Measurements from ENCODE around the gene KRT36. TPM values are rescaled to one million over a fixed set of nuclear protein-coding genes. Genes with fewer than 3 reads are reported as not detected.

Gene KRT36
- total RNA-seq, 1 experiment from 2014 or later, result not detected

DNA sequence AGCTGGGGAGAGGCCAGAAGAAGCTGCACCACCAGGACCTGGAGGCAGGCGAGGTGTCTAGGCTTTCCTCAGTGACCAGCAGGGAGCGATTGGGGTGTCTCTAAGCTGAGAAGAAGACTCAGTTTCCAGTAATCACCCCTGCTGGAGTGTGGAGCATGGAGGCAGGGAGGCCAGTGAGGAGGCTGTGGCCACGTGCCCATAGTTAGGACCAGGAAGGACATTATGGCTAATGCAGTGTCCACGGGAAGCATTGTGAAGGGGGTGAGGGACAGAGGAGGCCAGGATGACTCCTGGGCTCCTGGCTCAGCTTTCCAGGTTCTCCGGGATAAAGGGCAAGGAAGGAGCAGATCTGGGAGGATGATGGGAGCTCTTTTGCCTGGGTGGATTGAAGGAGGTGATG, 10.0 kb upstream of the KRT36 start:
- Histone ChIP-seq H3K4me3 (no peak overlapping the region), H3K27ac (no peak overlapping the region), H3K27me3 (no peaks in the 10 kb centered on the region), H3K4me1 (peaks cover 8% of the 10 kb centered on the region), H3K9me3 (replicated peaks) (no peaks in the 10 kb centered on the region), H3K36me3 (no peaks in the 10 kb centered on the region)
- DNase-seq, result no peak

DNA sequence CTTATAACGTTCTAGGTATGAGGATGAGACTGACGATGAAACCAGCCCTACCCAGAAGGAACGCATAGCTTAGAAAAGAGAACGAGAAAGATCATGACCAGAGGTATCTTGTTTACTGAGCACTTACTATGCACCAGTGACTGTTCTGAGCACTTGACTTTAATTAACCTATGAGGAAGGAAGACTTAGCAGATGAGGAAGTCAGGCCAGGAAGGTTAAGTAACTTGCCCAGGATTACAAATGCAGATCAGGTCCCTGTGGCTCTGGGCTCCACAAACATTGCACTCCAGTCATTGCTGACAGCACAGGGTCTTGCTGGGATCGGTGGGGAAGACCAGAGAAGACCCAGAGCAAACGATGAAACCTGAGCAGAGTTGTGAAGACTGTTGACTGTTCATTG, 8.6 kb upstream of the KRT36 start:
- Histone ChIP-seq H3K36me3 (no peaks in the 10 kb centered on the region), H3K27me3 (no peaks in the 10 kb centered on the region), H3K4me3 (no peak overlapping the region), H3K9me3 (replicated peaks) (no peaks in the 10 kb centered on the region), H3K4me1 (peaks cover 14% of the 10 kb centered on the region), H3K27ac (no peak overlapping the region)
- no peak for DNase-seq

DNA sequence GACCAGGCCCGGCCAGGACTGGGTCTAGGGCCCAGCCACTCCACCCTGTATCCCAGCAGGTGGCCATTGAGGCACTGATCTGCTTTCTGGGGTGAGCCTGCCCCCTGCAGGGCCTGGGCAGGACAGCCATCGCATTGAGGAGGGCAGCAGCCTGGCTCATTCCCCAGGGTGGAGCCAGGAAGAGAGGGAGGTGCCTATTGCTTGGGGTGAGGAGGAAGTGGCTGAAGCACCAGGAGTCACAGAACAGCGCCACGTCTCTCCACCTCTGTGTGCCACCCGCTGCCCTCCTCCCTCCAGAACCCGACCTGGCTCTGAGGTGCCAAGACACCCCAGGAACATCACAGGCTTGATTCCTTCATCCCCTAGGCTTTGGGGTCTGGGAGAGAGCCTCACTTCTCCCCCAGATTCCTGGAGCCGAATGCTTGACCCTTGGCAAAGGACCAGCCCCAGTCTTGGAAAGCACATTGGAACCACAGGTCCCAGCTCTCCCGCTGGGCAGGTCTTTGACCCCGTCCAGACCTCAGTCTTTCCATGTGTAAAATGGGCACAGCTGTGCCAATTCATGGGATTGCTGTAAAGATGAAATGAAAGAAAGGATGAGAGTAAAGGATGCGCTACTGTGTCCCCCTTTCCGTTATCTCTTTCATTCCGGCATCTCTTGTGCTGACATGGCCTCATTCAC, 7.2 kb upstream of the KRT36 start:
- H3K4me3 ChIP-seq, result no peak overlapping the region
- peaks cover 14% of the 10 kb centered on the region for H3K4me1 ChIP-seq
- H3K36me3 ChIP-seq, result no peaks in the 10 kb centered on the region
- DNase-seq, result peak; percentile 56 to 70
- no peaks in the 10 kb centered on the region for H3K9me3 ChIP-seq (replicated peaks)
- H3K27me3 ChIP-seq, result no peaks in the 10 kb centered on the region
- H3K27ac ChIP-seq, result no peak overlapping the region

DNA sequence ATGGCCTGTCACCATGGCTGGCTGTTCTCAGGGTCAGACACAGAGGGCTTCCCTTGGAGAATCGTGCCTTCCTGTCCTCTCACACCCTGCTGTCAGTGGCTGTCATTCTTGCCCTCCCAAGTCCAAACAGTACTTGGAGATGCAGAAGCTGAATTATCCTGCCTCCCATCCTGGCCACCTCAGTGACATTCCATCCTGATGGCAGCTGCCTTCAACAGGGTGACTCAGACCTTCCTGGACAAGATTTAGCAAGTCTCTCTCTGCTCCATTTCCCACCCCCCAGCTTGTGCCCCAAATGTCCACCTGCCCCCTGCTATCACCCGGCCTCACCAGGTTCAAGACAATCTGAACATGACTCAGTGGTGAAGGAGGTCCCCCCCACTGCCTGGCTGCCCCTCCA, 4.8 kb upstream of the KRT36 start:
- peak overlapping the region; percentile 10; the same call in 1 of the 2 replicates for H3K27ac ChIP-seq
- H3K36me3 ChIP-seq, result no peaks in the 10 kb centered on the region
- H3K4me3 ChIP-seq, result no peak overlapping the region
- peak; percentile 61 to 66 for DNase-seq
- no peaks in the 10 kb centered on the region for H3K9me3 ChIP-seq (replicated peaks)
- H3K27me3 ChIP-seq, result no peaks in the 10 kb centered on the region
- peaks cover 14% of the 10 kb centered on the region for H3K4me1 ChIP-seq

DNA sequence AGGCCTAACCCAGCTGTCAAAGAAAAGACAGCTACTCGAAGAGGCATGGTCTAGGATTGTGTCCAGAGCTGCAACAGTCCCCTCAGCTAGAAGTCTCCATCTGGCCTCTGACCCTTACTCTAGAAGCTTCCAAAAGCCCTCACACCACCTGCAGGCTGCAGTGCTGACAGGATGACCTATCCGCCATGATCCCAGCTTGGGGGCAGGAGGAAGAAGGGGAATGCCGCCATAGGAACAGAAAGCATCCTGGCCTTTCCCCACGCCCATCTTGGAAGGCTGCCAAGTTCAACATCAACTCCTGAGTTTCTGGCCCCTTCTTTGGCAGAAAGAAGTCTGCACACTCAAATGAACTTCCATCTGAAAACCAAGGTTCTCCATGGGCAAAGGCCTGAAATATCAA, 3.1 kb upstream of the KRT36 start:
- H3K4me1 ChIP-seq, result peaks cover 14% of the 10 kb centered on the region
- no peaks in the 10 kb centered on the region for H3K9me3 ChIP-seq (replicated peaks)
- DNase-seq, result peak; percentile 32 to 45
- no peak overlapping the region for H3K4me3 ChIP-seq
- H3K27me3 ChIP-seq, result no peaks in the 10 kb centered on the region
- no peak overlapping the region for H3K27ac ChIP-seq
- no peaks in the 10 kb centered on the region for H3K36me3 ChIP-seq

DNA sequence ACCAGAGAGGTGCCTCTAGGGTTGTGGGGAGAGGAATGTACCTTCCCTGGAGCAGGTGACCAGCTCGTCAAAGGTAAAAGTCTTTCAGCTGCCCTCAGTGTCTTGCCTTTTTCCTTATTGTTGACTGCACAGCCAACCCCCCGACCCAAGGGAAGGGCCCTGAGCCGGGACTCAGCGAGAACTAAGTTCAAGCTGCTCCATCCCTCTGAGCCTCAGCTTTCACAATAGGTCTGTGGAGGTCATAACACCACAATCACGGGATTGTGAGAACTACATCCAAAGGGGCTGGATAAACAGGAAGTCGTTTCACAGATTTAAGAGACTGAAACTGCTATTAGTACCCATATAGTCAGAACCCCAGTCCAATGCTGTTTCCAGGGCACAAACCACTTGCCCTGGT, 2.6 kb upstream of the KRT36 start:
- DNase-seq, result no peak
- Histone ChIP-seq H3K4me3 (no peak overlapping the region), H3K9me3 (replicated peaks) (no peaks in the 10 kb centered on the region), H3K4me1 (peaks cover 14% of the 10 kb centered on the region), H3K27me3 (no peaks in the 10 kb centered on the region), H3K36me3 (no peaks in the 10 kb centered on the region), H3K27ac (no peak overlapping the region)

DNA sequence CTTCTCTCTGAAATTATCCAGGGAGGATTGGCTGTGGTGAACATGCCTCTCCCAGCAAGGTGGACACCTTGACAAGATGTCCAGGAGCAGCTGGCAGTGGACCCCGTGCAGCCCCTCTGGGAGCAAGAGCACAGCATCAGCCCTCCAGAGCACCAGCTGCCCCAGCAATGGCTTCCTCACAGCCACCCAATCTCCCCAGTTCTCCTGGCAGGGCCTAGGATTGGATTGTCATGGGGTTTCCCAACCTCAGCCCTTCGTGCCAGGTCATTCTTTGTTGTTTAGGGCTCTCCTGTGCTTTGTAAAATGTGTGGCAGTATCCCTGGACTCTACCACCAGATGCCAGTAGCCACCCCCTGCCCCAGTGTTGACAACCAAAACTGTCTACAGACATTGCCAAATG, 1.8 kb upstream of the KRT36 start:
- H3K9me3 ChIP-seq (replicated peaks), result no peaks in the 10 kb centered on the region
- H3K4me1 ChIP-seq, result peaks cover 14% of the 10 kb centered on the region
- no peaks in the 10 kb centered on the region for H3K36me3 ChIP-seq
- no peaks in the 10 kb centered on the region for H3K27me3 ChIP-seq
- no peak overlapping the region for H3K4me3 ChIP-seq
- no peak for DNase-seq
- H3K27ac ChIP-seq, result no peak overlapping the region

DNA sequence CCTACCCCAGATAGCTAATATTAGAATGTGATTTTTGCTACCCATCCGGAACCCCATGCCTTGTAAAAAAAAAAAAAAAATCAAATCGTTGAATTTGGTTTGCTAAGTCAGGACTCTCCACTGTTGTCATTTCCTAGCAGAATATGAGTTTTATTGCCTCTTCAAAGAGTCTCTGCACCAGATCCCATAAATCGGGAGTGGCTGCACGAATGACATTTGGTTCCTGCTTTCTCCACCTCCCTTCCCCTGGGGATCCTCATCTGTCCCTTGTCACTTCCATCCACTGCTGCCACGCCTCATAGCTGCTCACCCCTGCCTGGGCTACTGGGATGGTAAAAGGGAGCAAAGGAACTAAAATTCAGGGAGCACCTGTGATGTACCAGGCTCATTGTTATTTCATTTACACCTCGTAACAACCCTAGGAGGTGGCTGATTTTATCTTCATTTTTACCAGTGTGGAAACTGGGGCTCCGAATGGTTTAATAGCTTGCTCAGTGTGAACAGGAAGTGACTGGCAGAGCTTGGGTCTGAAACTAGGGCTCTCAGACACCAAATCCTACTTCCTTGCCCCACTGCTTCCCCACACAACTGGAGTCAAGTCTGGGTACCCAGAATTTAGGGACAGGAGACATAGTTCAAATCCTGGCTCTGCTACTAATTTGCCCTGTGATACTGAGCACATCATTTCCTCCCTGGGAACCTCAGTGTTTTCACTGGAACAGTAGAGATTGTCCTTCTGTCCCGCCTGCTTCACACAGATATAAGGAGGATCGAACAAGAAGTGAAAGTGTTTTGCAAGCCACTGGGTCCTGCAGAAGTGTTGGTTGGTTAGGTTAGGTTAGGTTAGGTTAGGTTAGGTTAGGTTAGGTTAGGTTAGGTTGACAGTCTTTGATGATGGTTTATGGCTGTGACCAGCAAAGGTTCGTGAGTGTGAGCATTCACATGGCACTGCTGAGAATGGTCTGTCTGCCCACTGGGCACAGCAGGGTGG, 585 bp upstream of the KRT36 start:
- Histone ChIP-seq H3K27ac (no peak overlapping the region), H3K36me3 (no peaks in the 10 kb centered on the region), H3K27me3 (no peaks in the 10 kb centered on the region), H3K9me3 (replicated peaks) (no peaks in the 10 kb centered on the region), H3K4me3 (no peak overlapping the region), H3K4me1 (peaks cover 12% of the 10 kb centered on the region)
- DNase-seq, result no peak

DNA sequence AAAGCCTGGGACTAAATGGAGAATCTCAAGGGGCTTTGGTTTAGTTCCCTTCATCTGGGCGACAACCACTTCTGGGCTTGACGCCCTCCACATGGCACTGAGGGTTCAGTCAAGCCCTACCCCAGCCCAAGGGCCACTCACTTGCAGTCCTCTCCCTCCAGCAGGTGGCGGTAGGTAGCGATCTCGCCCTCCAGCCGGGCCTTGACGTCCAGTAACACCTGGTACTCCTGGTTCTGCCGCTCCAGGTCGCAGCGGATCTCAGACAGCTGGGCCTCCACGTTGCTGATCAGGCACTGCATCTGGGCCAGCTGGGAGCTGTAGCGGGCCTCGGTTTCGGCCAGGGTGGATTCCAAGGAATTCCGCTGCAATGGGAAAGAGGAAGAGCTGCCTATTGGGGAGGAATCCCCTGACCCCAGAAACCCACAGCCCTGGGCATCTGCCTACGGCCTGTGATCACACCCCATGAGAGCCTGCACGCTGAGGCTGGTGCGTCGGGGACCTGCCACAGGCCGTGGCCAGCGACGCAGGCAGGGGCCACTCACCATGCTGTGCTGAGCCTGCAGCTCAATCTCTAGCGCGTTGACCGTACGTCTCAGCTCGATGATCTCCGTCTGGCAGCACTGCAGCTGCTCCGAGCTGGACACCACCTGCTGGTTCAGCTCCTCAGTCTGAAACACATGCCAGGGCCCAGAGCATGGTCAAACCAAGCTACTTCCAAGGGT, 2.7 kb downstream of the KRT36 start:
- Histone ChIP-seq H3K36me3 (no peaks in the 10 kb centered on the region), H3K4me3 (no peak overlapping the region), H3K4me1 (no peaks in the 10 kb centered on the region), H3K9me3 (replicated peaks) (no peaks in the 10 kb centered on the region), H3K27ac (no peak overlapping the region), H3K27me3 (no peaks in the 10 kb centered on the region)
- DNase-seq, result no peak

DNA sequence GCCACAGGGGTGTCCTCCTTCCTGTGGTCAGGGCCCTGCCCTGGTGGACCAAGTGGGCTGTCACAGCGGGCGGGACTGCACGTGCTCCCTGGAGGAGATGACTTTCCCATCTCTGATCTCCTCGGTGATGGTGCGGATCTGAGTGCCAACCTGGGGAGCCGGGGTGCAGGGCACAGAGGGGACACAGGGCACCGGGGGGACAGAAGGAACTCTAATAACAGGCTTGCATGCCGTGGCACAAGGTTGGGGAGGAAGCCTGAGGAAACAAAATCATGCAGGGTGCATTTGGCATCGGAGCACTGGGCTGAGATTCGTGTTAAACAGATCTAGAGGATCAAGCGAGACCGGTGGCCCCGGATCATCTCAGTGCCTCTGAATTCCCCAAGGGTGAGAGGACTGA, 3.4 kb downstream of the KRT36 start:
- Histone ChIP-seq H3K27ac (no peak overlapping the region), H3K4me3 (no peak overlapping the region), H3K4me1 (no peaks in the 10 kb centered on the region), H3K27me3 (no peaks in the 10 kb centered on the region), H3K36me3 (no peaks in the 10 kb centered on the region), H3K9me3 (replicated peaks) (no peaks in the 10 kb centered on the region)
- DNase-seq, result no peak

DNA sequence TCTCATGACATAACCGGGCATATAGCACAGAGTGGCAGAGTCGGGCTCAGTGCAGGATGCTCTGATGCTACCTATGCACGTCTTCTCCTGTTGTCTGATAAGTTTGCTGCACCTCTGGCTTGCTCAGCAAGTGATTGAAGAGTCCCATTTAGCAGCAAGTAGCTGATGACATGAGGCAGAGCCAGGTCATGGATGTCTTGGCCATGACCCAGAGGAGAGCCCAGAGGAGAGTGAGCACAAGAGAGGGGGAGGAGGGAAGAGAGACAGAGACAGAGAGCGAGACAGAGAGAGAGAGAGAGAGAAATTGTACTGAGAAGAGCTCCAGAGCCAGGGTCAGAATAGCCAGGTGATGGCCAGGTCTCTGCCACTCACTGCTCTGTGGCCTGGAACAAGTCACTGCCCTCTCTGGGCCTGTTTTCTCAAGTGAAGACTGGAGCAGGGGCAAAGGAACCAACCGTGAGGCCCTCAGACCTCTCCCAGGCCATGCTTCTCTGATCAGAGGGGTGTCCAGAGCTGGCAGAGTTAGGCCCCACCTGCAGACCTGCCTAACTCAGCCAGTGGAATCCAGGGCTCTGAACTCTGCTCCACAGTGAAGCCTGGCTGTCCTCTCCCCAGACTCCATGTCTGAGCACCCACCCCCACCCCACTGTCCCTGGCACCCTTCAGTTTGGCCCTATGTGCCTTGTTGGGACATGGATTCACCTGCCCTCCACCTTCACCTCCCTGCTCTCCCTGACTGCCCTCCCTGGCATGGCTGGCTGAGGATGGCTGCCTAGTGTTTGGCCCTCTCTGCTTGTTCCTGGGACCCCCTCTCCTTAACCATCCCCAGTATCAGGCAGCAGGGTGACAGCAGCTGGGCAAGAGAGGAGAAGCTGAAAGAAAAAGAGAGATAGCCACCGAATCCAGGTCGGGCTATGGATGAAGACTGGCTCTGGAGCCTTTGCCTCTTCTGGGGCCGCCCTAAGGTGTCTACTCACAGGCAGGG, 4.5 kb downstream of the KRT36 start:
- no peak overlapping the region for H3K4me3 ChIP-seq
- H3K4me1 ChIP-seq, result no peaks in the 10 kb centered on the region
- H3K27me3 ChIP-seq, result no peaks in the 10 kb centered on the region
- no peak for DNase-seq
- H3K9me3 ChIP-seq (replicated peaks), result no peaks in the 10 kb centered on the region
- H3K36me3 ChIP-seq, result no peaks in the 10 kb centered on the region
- no peak overlapping the region for H3K27ac ChIP-seq

DNA sequence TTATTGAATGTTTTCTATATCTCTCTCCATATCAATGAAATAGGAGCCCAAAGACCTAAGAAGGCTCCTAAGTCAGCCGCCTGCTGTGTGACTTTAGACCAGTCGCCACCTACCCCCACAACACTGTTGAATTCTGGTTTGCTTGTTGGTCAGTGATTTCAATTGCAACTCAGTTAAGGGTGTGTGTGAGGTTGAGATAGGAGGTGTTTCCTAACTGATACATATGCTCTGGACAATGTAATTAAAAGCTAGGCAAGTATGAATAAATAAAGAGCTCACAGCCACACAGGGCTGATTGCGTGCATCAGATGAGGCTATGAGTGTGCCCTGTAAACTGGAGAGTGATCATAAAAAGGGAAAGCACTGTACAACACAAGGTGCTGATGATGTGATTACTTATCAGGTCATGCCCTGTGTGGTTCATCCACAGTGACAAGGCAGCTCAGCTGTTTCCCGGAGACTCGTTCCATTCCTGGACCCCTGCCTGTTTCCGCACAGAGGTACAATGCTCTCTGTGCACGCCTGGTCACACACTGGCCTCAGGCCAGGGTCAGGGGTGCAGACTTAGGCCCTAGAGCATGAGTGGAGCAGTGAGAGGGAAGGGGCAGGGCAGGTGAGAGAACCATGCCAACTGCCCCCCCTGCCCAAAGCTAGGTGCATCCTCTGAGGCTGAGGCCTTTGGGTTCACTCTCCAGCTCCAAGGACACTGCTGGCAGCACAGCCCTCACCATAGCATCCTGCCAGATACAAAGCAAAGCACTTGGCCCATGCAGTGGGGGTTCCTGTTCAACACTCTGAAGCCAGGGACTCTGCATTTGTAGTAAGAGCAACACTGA, 5.5 kb downstream of the KRT36 start:
- DNase-seq, result no peak
- no peaks in the 10 kb centered on the region for H3K27me3 ChIP-seq
- H3K4me3 ChIP-seq, result no peak overlapping the region

DNA sequence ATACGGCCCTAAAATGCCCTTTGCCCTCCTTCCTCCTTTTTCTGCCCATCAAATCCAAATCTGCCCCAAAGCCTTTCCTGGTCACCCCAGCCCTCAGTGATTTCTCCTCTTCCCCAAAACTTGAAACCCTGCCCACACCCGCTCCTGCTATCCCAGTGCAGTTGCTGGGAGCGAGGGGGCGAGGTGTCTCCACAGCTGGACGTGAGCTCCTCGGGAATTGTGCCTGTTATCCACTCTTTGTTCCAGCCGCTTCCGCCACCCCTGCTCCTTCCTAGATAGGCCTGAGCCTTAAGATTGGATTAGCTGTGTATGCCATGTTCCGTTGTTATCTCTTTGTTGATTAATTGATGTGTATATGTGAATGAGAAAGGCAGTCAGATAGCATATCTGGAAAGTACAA, 6.2 kb downstream of the KRT36 start:
- Histone ChIP-seq H3K4me3 (no peak overlapping the region), H3K27me3 (no peaks in the 10 kb centered on the region), H3K9me3 (replicated peaks) (no peaks in the 10 kb centered on the region), H3K36me3 (no peaks in the 10 kb centered on the region), H3K27ac (no peak overlapping the region), H3K4me1 (no peaks in the 10 kb centered on the region)
- DNase-seq, result no peak

More for the DNA sequence above, 5.5 kb downstream of the KRT36 start:
- H3K4me1 ChIP-seq, result no peaks in the 10 kb centered on the region
- H3K36me3 ChIP-seq, result no peaks in the 10 kb centered on the region
- no peak overlapping the region for H3K27ac ChIP-seq
- no peaks in the 10 kb centered on the region for H3K9me3 ChIP-seq (replicated peaks)

Measured in SJCRH30 (cell line).